HL-60 (cell line): ENCODE data around the gene KNCN.

Experiments
- CTCF ChIP-seq: IDR thresholded peaks from one replicate; pipeline ENCODE4 v1.5.1; 2011; ENCODE audit warnings: low read length, control low read depth, inconsistent platforms; ENCODE audit not compliant: insufficient read depth
- GABPA ChIP-seq: IDR thresholded peaks from 2 replicates; pipeline ENCODE4 v1.6.1; 2012; ENCODE audit warnings: low read depth
- POLR2AphosphoS5 ChIP-seq: IDR thresholded peaks from 2 replicates; pipeline ENCODE4 v1.6.1; 2012; ENCODE audit warnings: low read depth
- REST ChIP-seq: IDR thresholded peaks from 2 replicates; pipeline ENCODE4 v1.6.1; 2012; ENCODE audit warnings: low read depth; ENCODE audit not compliant: insufficient replicate concordance
- SPI1 ChIP-seq: IDR thresholded peaks from 2 replicates; pipeline ENCODE4 v1.6.1; 2012; ENCODE audit warnings: low read depth, mild to moderate bottlenecking, borderline replicate concordance

GRCh38 chr1:46568461-46568891 lies 17.0 kb upstream of the KNCN start:
- no peak for TF ChIP-seq CTCF
- no peak for TF ChIP-seq POLR2AphosphoS5
- TF ChIP-seq REST, result no peak
- TF ChIP-seq GABPA, result no peak
- TF ChIP-seq SPI1, result no peak
